BJ (cell line): ENCODE measurements around the gene UBD. TPM values are rescaled to one million over a fixed set of nuclear protein-coding genes. Genes with fewer than 3 reads are reported as not detected.

Experiments
- CTCF ChIA-PET: fragments of 350-600 bp; formaldehyde crosslinking; extraction: SDS; loops from one replicate; lab custom pipeline; 2021; ENCODE audit warnings: antibody characterized with exemption, inconsistent platforms; lab: Yijun Ruan, JAX
- POLR2A ChIA-PET: fragments of 300-600 bp; sonication (Branson Sonifier 250); formaldehyde crosslinking; extraction: SDS; loops from one replicate; lab custom pipeline; 2021; ENCODE audit warnings: antibody characterized with exemption; lab: Charles Lee
- DNase-seq: peaks from one replicate; pipeline ENCODE4 v3.0.0-alpha.2; 2011; ENCODE audit warnings: low read depth
- H3K27me3 ChIP-seq: 2 replicates; pipeline ENCODE4 v1.6.0; 2011; ENCODE audit warnings: low read length; ENCODE audit not compliant: control insufficient read depth, insufficient read depth
- H3K36me3 ChIP-seq: 2 replicates; pipeline ENCODE4 v1.5.1; 2011; ENCODE audit warnings: low read length; ENCODE audit not compliant: control insufficient read depth, insufficient read depth
- H3K4me3 ChIP-seq: 2 replicates; pipeline ENCODE4 v1.5.1; 2011; ENCODE audit warnings: low read depth, mild to moderate bottlenecking, control low read depth, low read length
- CTCF ChIP-seq: IDR thresholded peaks from 2 replicates; pipeline ENCODE4 v1.5.1; 2011; ENCODE audit warnings: low read depth, mild to moderate bottlenecking, control low read depth, inconsistent platforms, low read length, moderate library complexity; ENCODE audit not compliant: insufficient read depth
- polyA plus RNA-seq: library from polyadenylated mRNA; depleted of rRNA; stranded (reverse); fragments of >200 nt; gene quantifications from 2 replicates; pipeline ENCODE4 v1.2.3, GENCODE V29; 2011

Gene UBD
- polyA plus RNA-seq, 1 experiment: not detected

- TF ChIP-seq CTCF: 0 out of 2 replicates have a peak, but pooled peaks have one; percentile 18
- CTCF ChIA-PET: no interaction called here
- no peak for DNase-seq
- H3K27me3 ChIP-seq: peaks cover 9% of the 10 kb centered on the region
- POLR2A ChIA-PET: no interaction called here
- H3K4me3 ChIP-seq: no peak overlapping the region
- H3K36me3 ChIP-seq: no peaks in the 10 kb centered on the region
Observed at GRCh38 chr6:29553268-29554057, 6.1 kb downstream of the UBD start.

GRCh38 chr6:29552512-29553051 lies 7.0 kb downstream of the UBD start:
- no peaks in the 10 kb centered on the region for H3K36me3 ChIP-seq
- peaks cover 9% of the 10 kb centered on the region for H3K27me3 ChIP-seq
- no peak overlapping the region for H3K4me3 ChIP-seq
- ChIA-PET POLR2A (no interaction called here), CTCF (no interaction called here)
- TF ChIP-seq CTCF: no peak
- DNase-seq: peak; percentile 31

- POLR2A ChIA-PET: no interaction called here
- Histone ChIP-seq H3K4me3 (no peak overlapping the region), H3K27me3 (no peaks in the 10 kb centered on the region), H3K36me3 (no peaks in the 10 kb centered on the region)
- TF ChIP-seq CTCF: no peak
- no peak for DNase-seq
- CTCF ChIA-PET: no interaction called here
Observed at GRCh38 chr6:29547573-29547972, 12.0 kb downstream of the UBD start.

GRCh38 chr6:29537714-29538403 lies 21.7 kb downstream of the UBD start:
- Histone ChIP-seq H3K36me3 (no peaks in the 10 kb centered on the region; the same call in 1 of the 2 replicates), H3K27me3 (no peaks in the 10 kb centered on the region), H3K4me3 (no peak overlapping the region)
- CTCF ChIA-PET: no interaction called here
- TF ChIP-seq CTCF: no peak
- POLR2A ChIA-PET: no interaction called here
- DNase-seq: no peak

- H3K27me3 ChIP-seq: no peaks in the 10 kb centered on the region
- CTCF ChIA-PET: no interaction called here
- no peak overlapping the region for H3K4me3 ChIP-seq
- POLR2A ChIA-PET: no interaction called here
- H3K36me3 ChIP-seq: no peaks in the 10 kb centered on the region; the same call in 1 of the 2 replicates
- TF ChIP-seq CTCF: no peak
- no peak for DNase-seq
Observed at GRCh38 chr6:29532320-29532951, 27.1 kb downstream of the UBD start.
